HEK293 (cell line): ENCODE results near the gene LILRB3.
"Not testable (repeated sequence)": the region's sequence is repeated elsewhere in the genome, so short reads cannot be mapped to it uniquely, and the experiment has no call there.

ENCODE experiments used
- CTCF ChIA-PET: fragments of 350-600 bp; formaldehyde crosslinking; extraction: SDS; loops from one replicate; lab custom pipeline; 2021; ENCODE audit warnings: antibody characterized with exemption; lab: Yijun Ruan, JAX
- POLR2A ChIA-PET: fragments of 300-600 bp; formaldehyde crosslinking; extraction: SDS; loops from one replicate; lab custom pipeline; 2020; ENCODE audit warnings: antibody characterized with exemption, inconsistent platforms; lab: Yijun Ruan, JAX
- H3K27ac ChIP-seq: fragments of 200-500 bp; sonication (Bioruptor generic); 2 replicates; pipeline ENCODE4 v1.5.1; 2014; ENCODE audit warnings: low read depth, low read length, control low read depth, inconsistent platforms; ENCODE audit errors: extremely low read depth
- H3K36me3 ChIP-seq, 2 experiments: fragments of 200-500 bp in 1 of 2; sonication (Bioruptor generic) in 1 of 2; 1 replicate in 1 of 2; 2 replicates in 1 of 2; pipeline ENCODE4 v1.5.1; 2014 to 2017; ENCODE audit warnings: inconsistent platforms in 2 of 2, low read length in 2 of 2; ENCODE audit not compliant: control insufficient read depth in 2 of 2, insufficient read depth in 1 of 2
- H3K4me1 ChIP-seq: fragments of 200-500 bp; sonication (Bioruptor generic); 2 replicates; pipeline ENCODE4 v1.5.1; 2014; ENCODE audit warnings: mild to moderate bottlenecking, low read length, inconsistent platforms; ENCODE audit not compliant: control insufficient read depth, insufficient read depth
- H3K4me3 ChIP-seq: 2 replicates; pipeline ENCODE4 v1.5.1; 2011; ENCODE audit warnings: low read depth, mild to moderate bottlenecking, control low read depth, low read length, moderate library complexity
- H3K9me3 ChIP-seq: fragments of 200-500 bp; sonication (Bioruptor generic); 2 replicates; pipeline ENCODE4 v1.5.1; 2014; ENCODE audit warnings: low read depth, low read length, inconsistent platforms; ENCODE audit not compliant: control insufficient read depth, insufficient read depth
- BCL11B ChIP-seq: fragments of 450-650 bp; formaldehyde crosslinking; IDR thresholded peaks from 2 replicates; pipeline ENCODE4 v1.5.1; 2016; ENCODE audit warnings: low read depth, missing biosample characterization, missing genetic modification characterization
- HOXA7 ChIP-seq: sonication (generic); formaldehyde crosslinking; IDR thresholded peaks from 2 replicates; pipeline ENCODE4 v1.8.1; 2022; ENCODE audit warnings: missing genetic modification reagents, borderline replicate concordance
- KLF8 ChIP-seq: fragments of 450-650 bp; formaldehyde crosslinking; IDR thresholded peaks from 2 replicates; pipeline ENCODE4 v1.5.1; 2016; ENCODE audit warnings: missing biosample characterization, missing genetic modification characterization
- PRDM10 ChIP-seq: fragments of 450-650 bp; formaldehyde crosslinking; IDR thresholded peaks from 2 replicates; pipeline ENCODE4 v1.5.1; 2016; ENCODE audit warnings: missing biosample characterization, missing genetic modification characterization
- SCRT2 ChIP-seq: fragments of 450-650 bp; formaldehyde crosslinking; IDR thresholded peaks from 2 replicates; pipeline ENCODE4 v1.5.1; 2016; ENCODE audit warnings: missing biosample characterization, missing genetic modification characterization
- ZFP41 ChIP-seq: fragments of 450-650 bp; formaldehyde crosslinking; IDR thresholded peaks from 2 replicates; pipeline ENCODE4 v1.5.1; 2016; ENCODE audit warnings: missing biosample characterization, missing genetic modification characterization, borderline replicate concordance
- ZNF146 ChIP-seq: fragments of 450-650 bp; formaldehyde crosslinking; IDR thresholded peaks from 2 replicates; pipeline ENCODE4 v1.5.1; 2016; ENCODE audit warnings: missing biosample characterization, missing genetic modification characterization
- ZNF18 ChIP-seq: fragments of 450-650 bp; formaldehyde crosslinking; IDR thresholded peaks from 2 replicates; pipeline ENCODE4 v1.5.1; 2016; ENCODE audit warnings: missing biosample characterization, missing genetic modification characterization
- ZNF335 ChIP-seq: fragments of 450-650 bp; formaldehyde crosslinking; conservative IDR thresholded peaks from 2 replicates; pipeline ENCODE4 v1.5.1; 2016; ENCODE audit warnings: missing biosample characterization, missing genetic modification characterization
- ZNF366 ChIP-seq: fragments of 450-650 bp; formaldehyde crosslinking; conservative IDR thresholded peaks from 2 replicates; pipeline ENCODE4 v1.5.1; 2016; ENCODE audit warnings: missing biosample characterization, missing genetic modification characterization
- ZNF433 ChIP-seq: fragments of 450-650 bp; formaldehyde crosslinking; IDR thresholded peaks from 2 replicates; pipeline ENCODE4 v1.5.1; 2016; ENCODE audit warnings: missing biosample characterization, missing genetic modification characterization, low read depth
- ZNF529 ChIP-seq: fragments of 450-650 bp; formaldehyde crosslinking; IDR thresholded peaks from 2 replicates; pipeline ENCODE4 v1.5.1; 2017; ENCODE audit warnings: missing genetic modification characterization, missing biosample characterization; ENCODE audit not compliant: insufficient replicate concordance
- ZNF548 ChIP-seq: fragments of 450-650 bp; formaldehyde crosslinking; IDR thresholded peaks from 2 replicates; pipeline ENCODE4 v1.5.1; 2016; ENCODE audit warnings: missing biosample characterization, missing genetic modification characterization
- ZNF555 ChIP-seq: fragments of 450-650 bp; formaldehyde crosslinking; conservative IDR thresholded peaks from 2 replicates; pipeline ENCODE4 v1.5.1; 2017; ENCODE audit warnings: missing biosample characterization, mild to moderate bottlenecking, missing genetic modification characterization, inconsistent platforms
- ZNF677 ChIP-seq: fragments of 450-650 bp; IDR thresholded peaks from 2 replicates; pipeline ENCODE4 v1.5.0; 2018; ENCODE audit warnings: missing biosample characterization, mild to moderate bottlenecking, missing genetic modification characterization, moderate library complexity
- ZNF843 ChIP-seq: fragments of 450-650 bp; formaldehyde crosslinking; IDR thresholded peaks from 2 replicates; pipeline ENCODE4 v1.5.1; 2016; ENCODE audit warnings: missing biosample characterization, missing genetic modification characterization
- TF ChIP-seq, protein P1 (sequence below): fragments of 450-650 bp; formaldehyde crosslinking; IDR thresholded peaks from 2 replicates; pipeline ENCODE4 v1.5.1; 2016; ENCODE audit warnings: missing biosample characterization, missing genetic modification characterization

Gene LILRB3

DNA sequence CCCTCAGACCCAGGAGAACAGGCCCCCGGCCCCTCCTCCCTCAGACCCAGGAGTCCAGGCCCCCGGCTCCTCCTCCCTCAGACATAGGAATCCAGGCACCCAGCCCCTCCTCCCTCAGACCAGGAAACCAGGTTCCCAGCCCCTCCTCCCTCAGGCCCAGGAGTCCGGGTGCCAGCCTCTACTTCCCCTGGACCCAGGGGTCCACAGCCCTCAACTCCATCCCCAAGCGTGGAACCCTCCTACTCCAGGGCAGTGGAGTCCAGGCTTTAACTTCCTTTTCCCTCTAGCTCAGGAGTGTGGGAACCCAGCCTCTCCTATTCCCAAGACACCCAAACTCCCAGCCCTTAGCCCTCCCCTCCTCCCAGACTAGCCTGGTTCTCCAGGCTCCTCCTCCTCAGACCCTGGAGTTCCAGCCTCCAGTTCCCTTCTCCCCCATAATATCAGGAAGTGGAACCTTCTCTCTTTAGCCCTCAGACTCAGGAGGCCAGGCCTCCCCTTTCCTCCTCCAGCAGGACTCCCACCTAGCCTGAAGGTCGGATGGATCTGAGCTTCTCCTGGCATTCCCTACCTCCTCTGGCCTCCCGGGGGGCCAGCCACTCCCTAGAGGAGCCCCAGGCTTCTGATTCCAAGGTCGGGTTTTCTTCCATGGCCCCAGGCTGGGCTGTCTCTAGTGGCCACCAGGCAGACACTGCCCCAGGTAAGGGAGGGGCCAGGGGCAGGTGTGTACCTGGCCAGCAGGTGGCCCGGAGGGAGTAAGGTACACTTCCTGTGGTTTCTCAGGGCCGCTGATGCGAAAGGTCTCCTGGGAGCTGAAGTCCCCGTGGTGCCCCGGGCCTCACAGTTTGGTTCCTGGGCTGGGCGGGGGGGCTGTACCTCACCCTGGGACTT lies 50.1 kb downstream of the LILRB3 start, which contains the start of gene TMC4 (continued):
- no peak for TF ChIP-seq ZNF18
- no peak for TF ChIP-seq ZNF433 (tag by site-specific recombination)
- peak; percentile 75 for TF ChIP-seq PRDM10 (tag by site-specific recombination)

- H3K4me1 ChIP-seq, H3K36me3 ChIP-seq, H3K9me3 ChIP-seq, H3K27ac ChIP-seq, H3K4me3 ChIP-seq: not testable (repeated sequence)
- CTCF ChIA-PET = interaction anchor here (0.6 to 3.7 kb wide), 4 partner anchors 8 to 227 kb away, joined by 3 to 15 read pairs (median 5); no protein-coding TSS in a partner anchor
- POLR2A ChIA-PET = interaction anchor here (0.5 to 10.2 kb wide), 6 partner anchors 12 to 58 kb away, joined by 3 to 90 read pairs (median 11); partner anchors contain the start of genes CNOT3, MBOAT7 and TSEN34
Observed at GRCh38 chr19:54171736-54172431, 50.9 kb downstream of the LILRB3 start.

DNA sequence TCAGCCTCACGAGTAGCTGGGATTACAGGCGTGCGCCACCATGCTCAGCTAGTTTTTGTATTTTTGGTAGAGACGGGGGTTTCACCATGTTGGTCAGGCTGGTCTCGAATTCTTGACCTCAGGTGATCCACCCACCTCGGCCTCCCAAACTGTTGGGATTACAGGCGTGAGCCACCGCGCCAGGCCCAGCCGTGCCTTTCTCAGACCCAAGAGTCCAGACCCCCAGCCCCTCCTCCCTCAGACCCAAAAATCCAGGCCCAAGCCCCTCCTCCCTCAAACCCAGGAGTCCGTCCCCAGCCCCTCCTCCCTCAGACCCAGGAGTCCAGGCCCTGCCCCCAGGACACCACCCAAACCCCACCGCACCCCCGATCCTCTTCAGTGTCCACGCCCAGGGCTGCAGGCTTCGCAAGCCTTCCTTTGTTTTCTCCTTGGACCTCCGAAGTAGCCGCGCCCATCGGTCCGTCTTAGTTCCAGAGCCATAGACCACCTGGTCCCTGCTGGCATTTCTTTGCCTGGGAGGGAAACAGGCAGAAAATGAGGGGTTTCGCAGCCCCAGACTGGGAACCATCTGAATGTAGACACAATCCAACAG lies 53.6 kb downstream of the LILRB3 start:
- ChIA-PET POLR2A (interaction anchor here (0.7 to 1.4 kb wide), 3 partner anchors 9 to 128 kb away, joined by 3 to 6 read pairs (median 4); partner anchors contain the start of genes LENG1 and MBOAT7), CTCF (interaction anchor here (0.7 to 4.6 kb wide), 8 partner anchors 10 to 258 kb away, joined by 3 to 18 read pairs (median 6); partner anchors contain the start of genes CNOT3, LENG1 and MBOAT7)
- Histone ChIP-seq H3K4me3 (no peak overlapping the region), H3K4me1 (no peaks in the 10 kb centered on the region), H3K36me3 (no peaks in the 10 kb centered on the region), H3K27ac (no peak overlapping the region)
- no peak for TF ChIP-seq BCL11B (tag by site-specific recombination)
- TF ChIP-seq, all 188 proteins: peak for 0
- no peaks in the 10 kb centered on the region for H3K9me3 ChIP-seq

DNA sequence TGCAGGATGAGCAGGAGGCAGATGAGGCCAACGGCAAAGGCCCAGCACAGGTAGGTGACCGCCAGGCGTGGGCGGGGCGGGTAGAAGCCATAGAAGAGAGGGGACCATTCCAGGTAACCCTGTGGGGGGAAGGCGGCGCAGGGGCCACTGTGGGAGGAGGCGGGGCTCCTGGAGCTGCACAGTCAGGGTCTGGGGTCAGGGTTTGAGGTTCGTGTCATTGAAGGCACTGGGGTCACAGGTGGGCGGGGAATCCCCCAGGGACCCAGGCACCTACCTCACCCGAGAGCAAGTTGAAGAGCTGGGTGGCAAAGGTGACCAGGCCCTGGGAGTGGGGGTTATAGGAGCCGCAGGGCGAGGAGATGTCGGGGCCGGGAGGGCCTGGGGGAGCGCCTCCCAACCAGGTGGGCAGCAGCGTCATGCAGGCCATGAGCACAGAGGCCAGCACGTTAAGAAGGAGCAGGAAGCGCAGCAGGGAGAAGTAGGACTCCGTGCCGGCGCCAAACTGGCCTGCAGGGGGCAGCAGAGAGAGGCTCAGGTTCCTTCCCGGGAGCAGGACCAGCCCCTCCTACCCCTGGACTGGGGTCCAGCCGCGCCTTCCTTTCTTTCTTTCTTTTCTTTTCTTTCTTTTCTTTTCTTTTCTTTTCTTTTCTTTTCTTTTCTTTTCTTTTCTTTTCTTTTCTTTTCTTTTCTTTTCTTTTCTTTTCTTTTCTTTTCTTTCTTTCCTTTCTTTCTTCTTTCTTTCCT lies 54.5 kb downstream of the LILRB3 start:
- H3K4me1 ChIP-seq = no peaks in the 10 kb centered on the region
- H3K36me3 ChIP-seq = no peaks in the 10 kb centered on the region
- CTCF ChIA-PET = interaction anchor here (0.9 to 4.6 kb wide), 10 partner anchors 8 to 223 kb away, joined by 3 to 18 read pairs (median 7); partner anchors contain the start of genes CNOT3, LENG1 and MBOAT7
- POLR2A ChIA-PET = interaction anchor here (1.4 to 2.6 kb wide), 3 partner anchors 8 to 31 kb away, joined by 6 to 17 read pairs (median 7); partner anchors contain the start of genes CNOT3, LENG1 and MBOAT7
- H3K27ac ChIP-seq = no peak overlapping the region
- no peaks in the 10 kb centered on the region for H3K9me3 ChIP-seq
- H3K4me3 ChIP-seq = no peak overlapping the region
- TF ChIP-seq ZNF548 (tag by site-specific recombination) (no peak), KLF8 (tag by site-specific recombination) (peak; percentile 35; the same call in 1 of the 2 replicates), ZNF366 (tag by site-specific recombination) (peak; percentile 99), ZFP41 (no peak), SCRT2 (tag by site-specific recombination) (peak; percentile 86), ZNF146 (tag by site-specific recombination) (no peak), ZNF335 (tag by site-specific recombination) (0 out of 2 replicates have a peak, but pooled peaks have one; percentile 21), ZNF677 (tag by site-specific recombination) (no peak), ZNF843 (tag by site-specific recombination) (no peak), ZNF555 (tag by site-specific recombination) (no peak), HOXA7 (CRISPR knock-in tag) (no peak), ZNF529 (tag by site-specific recombination) (no peak)
- TF ChIP-seq, protein P1, sequence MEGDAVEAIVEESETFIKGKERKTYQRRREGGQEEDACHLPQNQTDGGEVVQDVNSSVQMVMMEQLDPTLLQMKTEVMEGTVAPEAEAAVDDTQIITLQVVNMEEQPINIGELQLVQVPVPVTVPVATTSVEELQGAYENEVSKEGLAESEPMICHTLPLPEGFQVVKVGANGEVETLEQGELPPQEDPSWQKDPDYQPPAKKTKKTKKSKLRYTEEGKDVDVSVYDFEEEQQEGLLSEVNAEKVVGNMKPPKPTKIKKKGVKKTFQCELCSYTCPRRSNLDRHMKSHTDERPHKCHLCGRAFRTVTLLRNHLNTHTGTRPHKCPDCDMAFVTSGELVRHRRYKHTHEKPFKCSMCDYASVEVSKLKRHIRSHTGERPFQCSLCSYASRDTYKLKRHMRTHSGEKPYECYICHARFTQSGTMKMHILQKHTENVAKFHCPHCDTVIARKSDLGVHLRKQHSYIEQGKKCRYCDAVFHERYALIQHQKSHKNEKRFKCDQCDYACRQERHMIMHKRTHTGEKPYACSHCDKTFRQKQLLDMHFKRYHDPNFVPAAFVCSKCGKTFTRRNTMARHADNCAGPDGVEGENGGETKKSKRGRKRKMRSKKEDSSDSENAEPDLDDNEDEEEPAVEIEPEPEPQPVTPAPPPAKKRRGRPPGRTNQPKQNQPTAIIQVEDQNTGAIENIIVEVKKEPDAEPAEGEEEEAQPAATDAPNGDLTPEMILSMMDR (tag by site-specific recombination) = peak; percentile 83
